NCI-H345 treated with DMSO at 0.1 percent for 48 hours (cell line): Measurements from ENCODE around the gene BTBD6.

ENCODE experiments used
- DNase-seq: peaks from one replicate; lab custom pipeline; 2025; ENCODE audit not compliant: unreplicated experiment; lab: John Stamatoyannopoulos, UW

Gene BTBD6

DNA sequence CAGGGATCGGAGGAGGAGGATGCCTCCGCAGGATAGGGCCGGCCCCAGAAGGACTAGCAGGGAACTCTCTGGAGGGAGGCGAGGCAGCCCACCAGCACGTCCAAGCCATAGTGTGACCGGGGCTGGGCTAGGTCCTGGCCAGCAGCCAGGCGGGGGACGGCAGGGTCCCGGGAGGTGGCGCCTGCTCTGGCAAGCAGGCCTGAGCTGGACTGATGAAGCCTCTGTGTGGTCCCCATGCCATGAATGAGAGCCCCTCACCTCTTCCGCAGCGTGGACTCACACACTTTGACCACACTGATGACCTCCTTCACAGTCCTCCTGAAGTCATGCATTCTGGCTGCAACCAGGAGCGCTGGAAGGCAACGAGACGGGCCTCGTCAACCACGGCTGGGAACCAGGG is 19.8 kb upstream of the BTBD6 start:
- DNase-seq: no peak

DNA sequence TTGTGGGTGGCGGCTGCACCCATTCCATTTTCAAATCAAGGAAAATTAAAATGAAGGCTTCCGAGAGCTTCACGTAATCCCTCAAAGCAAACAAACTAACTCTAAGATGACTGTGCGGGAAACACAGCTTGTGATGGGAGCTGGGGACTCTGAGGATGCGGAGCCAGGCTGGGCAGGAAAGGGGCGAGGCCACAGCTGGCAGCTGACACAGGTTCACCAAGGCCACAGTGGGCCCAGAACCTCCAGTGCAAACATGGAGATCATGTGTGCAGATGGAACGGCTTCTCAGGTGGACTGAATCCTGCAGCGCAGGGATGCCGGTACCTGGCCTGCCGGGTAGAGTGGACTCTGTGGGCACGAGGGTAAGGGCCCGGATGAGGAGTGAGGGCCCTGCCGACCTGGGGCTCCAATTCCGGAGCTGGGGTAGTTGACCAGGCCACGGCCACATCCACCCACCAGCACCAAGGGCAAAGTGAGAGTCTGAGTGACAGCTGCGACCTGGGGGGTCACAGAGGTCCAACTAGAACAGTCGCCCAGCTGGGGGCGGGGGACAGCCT is 19.2 kb upstream of the BTBD6 start:
- DNase-seq: no peak

DNA sequence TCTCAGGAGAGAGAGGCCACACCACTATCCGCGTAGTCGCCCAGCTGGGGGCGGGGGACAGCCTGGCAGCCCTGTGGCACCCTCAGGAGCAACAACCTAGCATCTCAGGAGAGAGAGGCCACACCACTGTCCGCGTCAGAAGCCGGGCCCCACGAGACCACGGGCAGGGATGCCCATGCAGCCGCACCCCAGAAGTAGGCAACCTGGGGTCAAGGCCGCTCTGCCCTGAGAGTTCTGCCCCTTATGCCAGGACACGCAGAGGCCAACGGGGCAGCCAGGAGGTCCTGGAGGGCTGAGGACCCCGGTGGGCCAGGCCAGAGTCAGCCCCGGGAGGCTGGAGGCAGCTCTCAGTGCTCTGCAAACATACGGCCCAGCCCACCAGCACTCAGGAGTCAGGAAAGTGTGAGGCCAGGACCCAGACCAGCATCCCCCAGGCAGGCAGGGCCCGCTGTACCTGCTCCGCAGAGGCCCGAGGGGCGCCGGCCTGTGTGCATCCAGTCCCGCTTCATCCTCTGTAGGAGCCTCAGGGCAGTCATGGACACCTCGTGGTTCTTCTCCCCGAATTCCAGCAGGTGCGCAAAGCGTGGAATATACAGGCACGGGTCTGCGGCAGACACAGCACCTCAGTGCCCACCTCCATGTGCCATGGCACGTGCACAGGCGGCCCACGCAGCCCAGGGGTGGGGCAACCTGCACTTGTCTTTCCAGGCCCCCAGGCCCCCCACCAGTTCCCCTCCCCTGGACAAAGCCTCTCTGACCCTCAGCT is 7.3 kb upstream of the BTBD6 start:
- no peak for DNase-seq

DNA sequence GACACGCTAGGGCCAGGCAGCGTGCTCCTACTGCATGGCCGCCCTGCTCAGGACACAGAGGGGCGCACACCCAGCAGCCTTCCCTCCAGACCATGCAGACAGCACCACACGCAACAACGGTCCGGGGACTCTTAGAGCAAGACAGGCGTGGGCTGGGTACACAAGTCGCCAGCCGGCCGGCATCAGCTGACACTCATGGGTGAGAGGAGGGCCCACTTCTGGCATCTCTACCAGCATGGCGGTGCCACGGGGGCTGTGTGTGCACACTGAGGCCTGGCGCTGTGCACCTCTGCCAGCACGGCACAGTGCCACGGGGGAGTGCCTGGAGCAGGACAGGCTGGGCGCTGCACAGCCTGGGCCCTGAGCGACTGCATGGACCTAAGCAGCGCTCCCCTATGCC is 6.7 kb upstream of the BTBD6 start:
- DNase-seq: no peak

DNA sequence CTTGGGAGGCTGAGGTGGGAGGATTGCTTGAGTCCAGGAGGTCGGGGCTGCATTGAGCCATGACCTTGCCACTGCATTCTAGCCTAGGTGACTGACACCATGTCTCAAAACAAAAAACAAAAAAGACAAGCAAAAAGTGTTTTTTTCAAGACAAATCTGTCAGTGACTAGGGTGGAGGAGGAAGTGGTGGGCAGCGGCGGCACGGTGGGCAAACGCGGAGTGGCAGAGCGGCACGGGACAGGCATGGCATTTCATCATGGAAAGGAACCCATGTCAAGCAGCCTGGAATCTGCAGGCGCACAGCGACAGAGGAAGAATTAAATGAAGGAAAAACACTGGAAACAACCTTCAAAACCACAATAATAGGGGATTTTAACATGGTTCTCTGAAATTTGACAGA is 4.0 kb upstream of the BTBD6 start:
- no peak for DNase-seq

DNA sequence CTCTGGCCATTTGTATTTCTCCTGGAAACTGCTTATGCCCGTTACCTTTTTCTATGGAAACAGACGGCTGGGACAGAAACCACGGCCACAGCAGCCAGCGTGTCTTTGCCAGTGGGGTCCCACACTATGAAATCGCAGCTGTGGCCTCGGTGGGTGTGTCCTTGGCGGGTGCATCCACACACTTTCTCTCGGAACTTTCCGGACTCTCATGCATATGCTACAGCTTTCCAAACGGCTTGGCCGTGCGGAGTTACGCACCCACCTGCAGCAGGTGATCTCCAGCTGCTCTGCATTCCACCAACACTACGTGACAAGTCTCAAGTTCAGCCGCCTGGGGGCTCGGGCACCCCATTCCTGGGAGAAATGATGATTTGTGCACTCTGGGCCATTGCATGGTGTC is 1.3 kb upstream of the BTBD6 start:
- DNase-seq: no peak

DNA sequence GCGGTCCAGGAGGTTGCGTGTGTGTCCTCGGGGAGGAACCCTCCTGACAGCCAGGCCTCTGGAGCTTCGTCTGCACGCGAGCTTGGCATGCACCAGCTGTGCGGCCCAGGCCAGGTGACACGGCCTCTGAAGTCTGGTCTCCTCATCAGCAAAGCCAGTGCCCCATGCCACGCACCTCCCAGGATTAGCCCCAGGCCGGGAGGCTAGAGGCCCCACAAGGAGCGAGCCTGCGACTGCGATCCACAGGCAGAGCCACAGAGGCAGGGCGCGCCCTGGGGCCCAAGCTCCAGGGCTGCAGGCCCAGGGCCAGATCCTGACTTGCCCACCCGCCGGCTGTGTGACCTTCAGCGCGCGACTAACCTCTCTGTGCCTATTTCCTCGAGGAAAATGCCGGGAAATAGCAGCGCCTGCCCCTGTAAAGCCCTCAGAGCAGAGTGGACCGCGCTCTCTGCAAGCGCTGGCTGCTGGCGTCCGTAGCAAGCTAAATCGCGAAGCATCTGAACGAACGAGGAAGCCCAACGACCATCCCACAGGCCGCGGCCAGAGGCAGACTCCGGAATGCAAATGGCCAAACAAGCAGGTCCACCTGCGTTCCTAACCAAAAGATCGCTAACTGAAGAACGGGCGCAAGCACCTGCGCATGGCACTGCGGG is 492 bp upstream of the BTBD6 start:
- no peak for DNase-seq

DNA sequence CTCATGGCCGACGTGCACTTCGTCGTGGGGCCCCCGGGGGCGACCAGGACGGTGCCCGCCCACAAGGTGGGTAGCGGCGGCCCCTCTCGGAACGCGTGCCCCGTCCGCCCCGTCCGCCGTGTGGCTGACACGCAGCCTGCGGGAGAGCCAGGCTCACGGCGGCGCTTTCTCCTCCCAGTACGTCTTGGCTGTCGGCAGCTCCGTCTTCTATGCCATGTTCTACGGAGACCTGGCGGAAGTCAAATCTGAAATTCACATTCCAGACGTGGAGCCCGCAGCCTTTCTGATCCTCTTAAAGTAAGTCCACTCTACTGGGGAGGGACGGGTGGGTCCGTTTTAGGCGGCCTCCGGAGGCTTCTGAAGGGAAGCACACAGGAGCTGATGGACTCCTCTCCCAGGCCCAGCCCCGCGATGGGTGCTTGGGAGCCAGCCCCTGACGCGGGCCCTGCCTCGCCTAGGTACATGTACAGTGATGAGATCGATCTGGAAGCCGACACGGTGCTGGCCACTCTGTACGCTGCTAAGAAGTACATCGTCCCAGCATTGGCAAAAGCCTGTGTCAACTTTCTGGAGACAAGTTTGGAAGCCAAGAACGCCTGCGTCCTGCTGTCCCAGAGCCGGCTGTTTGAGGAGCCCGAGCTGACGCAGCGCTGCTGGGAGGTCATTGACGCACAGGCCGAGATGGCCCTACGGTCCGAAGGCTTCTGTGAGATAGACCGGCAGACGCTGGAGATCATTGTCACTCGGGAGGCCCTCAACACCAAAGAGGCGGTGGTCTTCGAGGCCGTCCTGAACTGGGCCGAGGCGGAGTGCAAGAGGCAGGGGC is 1.1 kb downstream of the BTBD6 start:
- DNase-seq: no peak

DNA sequence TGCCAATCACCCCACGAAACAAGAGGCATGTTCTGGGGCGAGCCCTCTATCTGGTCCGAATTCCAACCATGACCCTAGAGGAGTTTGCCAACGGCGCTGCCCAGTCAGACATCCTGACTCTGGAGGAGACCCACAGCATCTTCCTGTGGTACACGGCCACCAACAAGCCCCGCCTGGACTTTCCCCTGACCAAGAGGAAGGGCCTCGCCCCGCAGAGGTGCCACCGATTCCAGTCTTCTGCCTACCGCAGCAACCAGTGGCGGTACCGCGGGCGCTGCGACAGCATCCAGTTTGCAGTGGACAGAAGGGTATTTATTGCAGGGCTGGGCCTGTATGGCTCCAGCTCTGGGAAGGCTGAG is 1.7 kb downstream of the BTBD6 start:
- DNase-seq: no peak

DNA sequence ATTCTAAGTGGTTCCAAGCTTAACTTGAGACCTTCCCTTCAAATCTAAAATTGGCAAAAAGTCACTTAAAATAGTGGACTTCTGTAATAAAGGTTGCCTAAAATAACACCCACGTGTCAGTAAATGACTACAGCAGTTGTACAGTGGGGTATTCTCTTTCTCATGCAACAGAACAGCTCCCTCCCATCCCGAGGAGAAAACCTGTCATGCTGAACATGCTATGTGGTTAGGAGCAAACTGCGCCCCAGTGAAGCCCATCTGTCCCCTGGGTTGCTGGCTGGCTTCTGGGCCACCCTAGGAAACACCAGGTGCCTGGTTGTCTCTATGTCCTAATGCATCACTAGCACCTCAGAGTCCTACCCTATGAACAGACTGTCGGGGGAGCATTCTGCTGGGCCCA is 2.7 kb downstream of the BTBD6 start:
- no peak for DNase-seq

DNA sequence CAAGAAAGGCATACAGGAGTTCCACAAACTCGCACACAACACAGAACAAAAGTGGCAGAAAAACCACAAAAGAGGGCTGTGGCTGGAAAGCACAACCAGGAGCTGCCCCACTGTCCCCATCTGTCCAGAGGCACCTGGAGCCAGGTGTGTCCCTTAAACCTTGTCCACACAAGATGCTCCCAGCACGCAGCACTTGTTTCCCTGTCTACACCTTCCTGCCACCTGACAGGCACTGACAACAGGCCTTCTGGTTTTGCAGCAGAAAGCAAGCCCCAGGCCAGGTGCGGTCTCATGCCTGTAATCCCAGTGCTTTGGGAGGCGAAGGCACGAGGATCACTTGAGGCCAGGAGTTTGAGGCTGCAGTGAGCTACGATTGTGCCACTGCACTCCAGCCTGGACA is 3.6 kb downstream of the BTBD6 start:
- DNase-seq: no peak

DNA sequence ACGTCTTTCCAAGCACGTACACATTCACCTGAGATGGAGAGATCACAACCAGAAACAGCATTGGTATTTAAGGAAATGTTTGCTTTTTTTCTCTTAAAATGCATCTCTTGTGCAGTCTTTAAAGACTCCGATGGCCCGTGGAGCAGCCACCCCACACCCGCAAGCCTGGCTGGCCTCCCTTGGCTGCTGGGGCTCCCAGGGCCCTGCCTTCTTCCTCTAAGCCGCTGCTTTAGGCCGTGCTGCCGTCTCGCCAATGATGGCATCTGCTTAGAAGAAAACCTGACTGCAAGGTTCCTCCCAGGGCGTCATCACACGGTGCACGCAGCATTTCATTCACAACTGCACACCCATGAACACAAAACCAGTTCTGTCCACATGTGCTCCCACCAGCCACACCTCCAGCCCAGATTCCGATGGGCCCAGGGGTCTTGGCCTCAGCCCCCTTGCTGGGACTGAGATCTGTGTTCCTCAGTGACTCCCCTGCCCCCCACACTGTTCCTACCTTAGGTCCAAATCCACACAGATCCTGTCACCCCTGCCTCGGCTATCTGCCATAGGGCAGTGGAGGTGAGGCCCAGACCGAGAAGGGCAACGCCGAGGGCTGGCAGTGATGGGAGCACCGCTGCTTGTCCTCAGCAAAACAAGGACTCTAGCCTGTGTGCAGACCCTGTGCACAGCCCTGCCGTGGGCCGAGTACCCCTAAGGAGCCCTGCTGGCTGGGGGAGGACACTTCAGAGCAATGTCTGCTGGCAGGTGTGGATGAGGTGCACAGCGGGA is 4.4 kb downstream of the BTBD6 start:
- no peak for DNase-seq

DNA sequence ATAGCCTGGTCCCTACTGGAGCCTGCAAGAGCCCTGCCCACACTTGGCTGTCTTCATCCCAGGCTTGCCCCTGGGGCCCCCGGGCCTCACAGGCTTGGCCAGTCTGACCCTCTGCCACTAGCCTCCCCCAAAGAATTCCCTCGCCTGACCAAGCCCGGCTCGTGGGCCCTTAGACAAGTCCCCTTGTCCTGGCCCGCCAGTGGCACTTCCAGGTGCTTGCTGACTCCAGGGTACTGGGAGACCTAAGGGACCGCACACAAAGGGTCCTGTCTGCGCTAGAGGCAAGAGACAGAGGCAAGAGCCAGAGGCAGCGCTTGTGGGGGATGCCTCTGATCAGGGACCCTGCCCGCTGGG is 5.0 kb downstream of the BTBD6 start:
- DNase-seq: no peak

DNA sequence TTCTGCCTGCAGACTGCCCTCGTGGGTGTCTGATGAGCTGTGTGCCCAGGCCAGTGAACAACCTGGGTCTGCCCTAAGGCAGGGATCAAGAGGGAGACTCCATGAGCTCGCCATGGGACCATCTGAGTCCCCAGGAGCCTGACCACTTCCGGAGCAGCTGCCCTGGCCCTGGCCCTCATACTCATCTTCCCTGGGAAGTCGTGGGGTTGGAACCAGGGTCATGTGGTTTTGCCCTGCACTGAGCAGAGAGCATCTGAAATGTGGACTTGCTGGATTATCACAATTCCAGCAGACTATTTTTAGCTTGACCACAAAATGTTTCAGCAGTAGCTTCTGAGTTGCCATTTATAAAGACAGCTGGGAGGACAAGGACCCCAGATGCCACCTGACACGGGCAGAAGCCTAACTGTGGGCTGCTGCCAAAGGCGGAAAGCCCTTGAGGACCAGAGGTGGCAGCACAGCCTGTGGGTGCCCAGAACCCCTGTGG is 6.7 kb downstream of the BTBD6 start:
- DNase-seq: no peak

DNA sequence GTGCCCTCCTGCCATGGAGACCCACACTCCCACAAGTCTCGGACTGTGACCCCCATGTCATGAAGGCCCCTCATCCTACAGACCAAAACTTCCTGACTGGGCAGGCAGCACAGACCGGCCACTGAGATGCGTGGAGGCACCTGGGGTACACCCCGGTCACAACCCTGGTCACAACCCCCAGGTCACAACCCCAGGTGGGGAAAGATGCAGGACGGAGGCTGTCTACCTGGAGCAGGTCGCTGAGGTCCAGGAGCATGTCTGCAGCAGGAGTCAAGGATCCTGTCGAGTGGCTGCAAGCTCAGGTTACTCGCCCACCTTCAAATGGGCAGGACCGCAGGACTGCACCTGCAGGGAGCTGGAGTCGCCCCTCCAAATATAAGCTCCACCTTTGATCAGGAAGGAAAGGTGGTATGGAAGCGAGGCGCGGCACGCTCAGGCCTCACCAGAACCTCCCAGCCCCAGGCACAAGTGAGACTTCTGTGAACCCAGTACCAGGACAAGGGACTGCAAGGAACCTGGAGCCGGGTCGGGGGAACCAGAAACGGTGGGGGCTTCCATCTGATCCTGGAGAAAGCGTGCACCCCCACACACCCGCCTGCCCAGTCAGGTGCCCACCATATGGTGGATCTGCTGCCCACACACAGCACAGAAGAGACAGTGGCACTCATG is 8.1 kb downstream of the BTBD6 start:
- no peak for DNase-seq

DNA sequence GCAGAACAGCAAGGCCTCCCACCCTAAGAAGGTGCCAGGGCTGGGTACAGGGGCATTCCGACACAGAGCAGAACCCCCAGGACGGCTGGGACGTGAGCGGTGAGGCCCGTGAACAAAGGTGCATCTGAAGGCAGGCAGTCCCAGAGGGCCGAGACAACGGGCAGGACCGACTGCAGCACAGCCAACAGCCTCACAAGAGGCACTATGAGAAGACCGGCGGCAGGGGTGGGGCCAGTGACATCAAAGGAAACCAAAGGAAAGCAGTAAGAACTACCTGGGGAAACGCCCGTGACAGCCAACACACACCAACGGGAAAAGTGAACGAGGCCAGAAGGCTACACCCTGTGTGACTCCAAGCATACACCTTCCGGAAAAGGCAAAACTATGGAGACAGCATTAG is 9.1 kb downstream of the BTBD6 start:
- DNase-seq: no peak

DNA sequence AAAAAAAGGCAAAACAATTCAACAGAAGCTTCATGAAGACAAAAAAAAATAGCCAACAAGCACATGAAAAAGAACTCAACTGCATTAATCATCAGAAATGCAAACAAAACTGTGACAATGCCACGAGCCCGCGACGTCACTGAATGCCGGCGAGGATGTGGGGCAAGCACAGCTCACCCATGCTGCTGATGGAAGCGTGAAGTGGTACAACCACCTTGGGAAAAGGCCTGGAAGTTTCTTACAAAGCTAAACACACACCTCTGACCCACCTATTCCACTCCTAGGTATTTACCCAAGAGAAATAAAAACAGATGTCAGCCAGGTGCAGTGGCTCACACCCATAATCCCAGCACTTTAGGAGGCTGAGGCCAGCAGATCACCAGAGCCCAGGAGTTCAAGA is 10.5 kb downstream of the BTBD6 start:
- no peak for DNase-seq

DNA sequence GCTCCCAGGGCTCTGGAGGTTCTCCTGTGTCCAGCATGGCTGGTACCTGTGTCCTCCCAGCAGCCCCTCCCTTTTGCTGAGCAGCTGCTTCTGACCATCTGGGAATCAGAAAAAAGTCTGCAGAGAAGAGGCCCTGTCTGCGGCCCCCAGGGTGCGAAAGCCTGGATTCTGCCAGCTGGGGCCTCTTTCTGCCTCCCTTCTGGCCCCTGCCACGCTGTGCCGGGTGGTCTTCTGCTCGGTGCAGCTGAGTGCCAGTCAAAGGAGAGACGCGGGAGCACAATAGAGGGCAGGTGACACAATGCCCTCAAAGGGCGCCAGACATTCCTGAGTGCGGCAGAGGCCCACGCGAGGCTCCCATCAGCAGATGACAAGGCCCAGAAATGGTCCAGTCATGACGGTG is 12.6 kb downstream of the BTBD6 start:
- no peak for DNase-seq

DNA sequence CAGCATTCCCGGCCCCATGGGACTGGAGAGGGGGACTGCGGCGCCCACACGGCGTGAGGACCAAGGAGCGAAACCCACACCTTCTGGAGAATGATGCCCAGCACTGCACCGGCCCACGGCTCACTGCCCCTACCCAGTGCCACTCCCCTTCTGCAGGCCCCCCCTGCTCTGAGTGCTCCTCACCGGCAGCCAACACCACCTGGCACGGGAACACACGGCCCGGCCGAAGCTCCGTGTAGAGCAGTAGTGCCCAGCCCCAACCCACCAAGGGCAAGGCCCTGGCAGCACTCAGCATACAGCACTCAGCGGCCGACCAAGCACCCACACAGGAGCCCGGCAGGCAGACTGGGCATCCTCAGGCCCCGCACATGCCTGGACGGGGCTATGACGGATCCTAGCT is 13.4 kb downstream of the BTBD6 start:
- no peak for DNase-seq

DNA sequence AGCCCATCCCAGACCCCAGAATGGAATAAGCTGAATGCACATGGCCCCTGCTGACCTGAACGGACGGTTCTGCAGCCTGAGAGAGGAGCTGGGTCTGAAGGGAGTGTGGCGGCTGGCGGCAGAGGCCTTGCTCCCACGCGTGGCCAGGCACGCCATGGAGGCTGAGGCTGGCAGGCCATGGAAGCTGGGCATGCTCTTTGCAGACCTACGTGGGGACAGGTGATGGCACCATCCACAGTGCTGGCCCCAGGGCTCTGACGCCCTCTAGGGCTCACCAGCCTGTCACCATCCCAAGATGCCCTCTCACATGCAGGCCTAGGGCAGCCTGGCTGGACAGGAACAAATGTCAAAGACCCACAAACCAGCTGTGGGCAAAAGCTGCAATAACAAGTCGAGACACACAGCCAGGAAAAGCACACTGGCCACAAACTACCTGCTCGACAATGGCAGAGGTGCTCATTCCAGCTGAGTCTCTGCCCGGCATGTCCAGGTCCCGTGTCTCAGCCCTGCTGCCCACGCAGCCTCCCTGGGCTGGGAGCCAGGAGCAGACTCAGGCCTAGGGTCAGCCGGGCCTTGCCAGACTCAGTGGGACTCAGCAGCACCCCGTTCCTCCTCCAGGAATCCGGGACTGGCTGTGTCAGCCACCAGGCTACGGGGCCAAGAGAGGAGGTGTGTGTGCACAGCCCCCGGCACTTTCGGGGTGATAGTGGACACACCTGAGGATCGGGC is 19.7 kb downstream of the BTBD6 start:
- no peak for DNase-seq
